Esophagus (tissue), 2 donors: ENCODE measurements around the gene KHK. TPM values are rescaled to one million over a fixed set of nuclear protein-coding genes. Genes with fewer than 3 reads are reported as not detected.

Experiments
- H3K27ac ChIP-seq, 2 donors: one replicate each; pipeline ENCODE4 v1.5.1; 2013; ENCODE audit warnings: low read depth in 2 of 2, mild to moderate bottlenecking in 2 of 2, inconsistent platforms in 1 of 2, low read length in 1 of 2, moderate library complexity in 1 of 2
- H3K27me3 ChIP-seq, 2 donors: one replicate each; pipeline ENCODE4 v1.6.1; 2013; ENCODE audit warnings: low read length in 2 of 2, control low read depth in 1 of 2, mild to moderate bottlenecking in 1 of 2; ENCODE audit not compliant: insufficient read depth in 2 of 2, control insufficient read depth in 1 of 2
- H3K36me3 ChIP-seq, 2 donors: one replicate each; pipeline ENCODE4 v1.6.1; 2013; ENCODE audit warnings: low read length in 1 of 2; ENCODE audit not compliant: control insufficient read depth in 2 of 2, insufficient read depth in 2 of 2
- H3K4me1 ChIP-seq, 2 donors: one replicate each; pipeline ENCODE4 v1.6.1; 2013; ENCODE audit warnings: low read length in 1 of 2; ENCODE audit not compliant: control insufficient read depth in 2 of 2, insufficient read depth in 2 of 2
- H3K4me3 ChIP-seq, 2 donors: one replicate each; pipeline ENCODE4 v1.5.1; 2013; ENCODE audit warnings: low read length in 2 of 2, mild to moderate bottlenecking in 2 of 2, low read depth in 1 of 2, moderate library complexity in 1 of 2
- H3K9me3 ChIP-seq, 2 donors: one replicate each; pipeline ENCODE4 v1.6.1; 2013; ENCODE audit warnings: mild to moderate bottlenecking in 2 of 2, low read depth in 1 of 2, low read length in 1 of 2, moderate library complexity in 1 of 2; ENCODE audit not compliant: control insufficient read depth in 2 of 2, insufficient read depth in 1 of 2
- WGBS, 2 donors: extraction: QIAGEN DNeasy Blood & Tissue Kit; methylation state at CpG; one replicate each; pipeline ENCODE4 v1.1.7; 2013; 5-methylcytosine and 5-hydroxymethylcytosine counted together
- polyA plus RNA-seq, 2 donors: library from polyadenylated mRNA; stranded (reverse); fragments of 200-250 nt; gene quantifications; one replicate each; pipeline ENCODE4 v1.2.3, GENCODE V29; 2013
- donor health status: healthy with polysubstance abuse.
- donor health status: Bipolar disorder and iron deficiency.

KHK gene
- polyA plus RNA-seq, 2 donors: 2.2 to 3.3 TPM

DNA sequence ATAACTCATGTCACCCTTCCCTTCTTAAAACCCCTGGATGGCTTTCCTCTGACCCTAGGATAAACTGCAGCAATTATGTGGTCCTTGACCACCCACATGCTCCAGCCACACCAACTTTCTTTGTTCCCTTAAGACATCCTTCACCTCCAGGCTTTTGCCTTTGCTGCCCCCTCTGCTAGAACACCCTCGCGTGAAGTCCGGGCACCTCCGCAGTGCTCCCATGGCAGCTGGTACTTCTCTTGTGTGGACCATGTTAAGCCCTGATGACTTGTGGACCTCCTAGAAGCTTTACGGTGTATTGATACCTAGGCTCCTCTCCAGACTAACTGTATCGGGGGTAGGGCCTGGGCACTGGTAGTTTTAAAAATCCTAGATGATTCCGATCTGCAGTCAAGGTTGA lies 36.2 kb downstream of the KHK start:
- Histone ChIP-seq H3K36me3 (no peaks in the 10 kb centered on the region), H3K27me3 (no peaks in the 10 kb centered on the region), H3K9me3 (no peaks in the 10 kb centered on the region), H3K4me1 (peaks cover 7 to 11% of the 10 kb centered on the region in 2 donors), H3K27ac (no peak overlapping the region), H3K4me3 (no peak overlapping the region)
- WGBS, 2 donors: 93 to 94% methylated on average over 7 of the region's 7 CpGs

DNA sequence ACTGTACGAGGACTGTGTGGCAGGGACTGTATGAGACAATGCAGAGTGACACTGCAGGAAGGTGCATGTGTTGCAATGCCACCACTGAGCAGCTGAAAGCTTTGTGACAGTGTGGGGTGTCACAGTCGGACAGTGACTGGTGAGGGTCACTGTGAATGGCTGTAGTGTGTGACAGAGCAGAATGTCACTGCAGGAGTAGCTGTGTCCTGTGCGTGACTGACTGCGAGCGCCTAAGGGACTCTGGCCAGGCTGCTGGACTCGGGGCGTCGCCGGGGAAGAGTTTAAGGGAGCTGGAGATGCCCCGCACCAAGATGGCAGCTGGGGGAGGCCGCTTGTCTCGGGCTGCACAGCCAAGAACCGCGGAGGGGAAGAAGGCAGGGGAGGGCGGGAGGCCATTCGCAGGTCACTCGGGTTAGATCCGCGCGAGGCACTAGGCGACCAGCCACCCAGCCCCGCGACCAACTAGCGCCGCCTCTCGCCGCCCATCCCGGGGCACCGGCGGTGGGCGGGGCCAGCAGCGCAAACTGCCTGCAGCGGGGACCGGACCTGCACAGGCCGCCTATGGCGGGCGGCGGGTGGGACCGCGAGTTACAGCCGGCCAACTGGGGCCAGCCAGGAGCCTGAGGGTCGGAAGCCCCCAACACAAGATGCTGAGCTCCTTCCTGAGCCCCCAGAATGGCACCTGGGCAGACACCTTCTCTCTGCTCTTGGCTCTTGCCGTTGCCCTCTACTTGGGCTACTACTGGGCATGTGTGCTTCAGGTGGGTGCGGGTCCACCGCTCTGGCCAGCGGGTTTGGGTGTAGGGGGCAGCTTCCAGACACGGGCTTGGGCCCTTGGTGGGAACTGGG lies 37.0 kb downstream of the KHK start, which contains the start of gene ABHD1:
ABHD1 (plus strand) TSS at position 514 of the 849 bp plus-strand sequence; CDS start at position 648, 134 bp downstream.
- peaks cover 3 to 9% of the 10 kb centered on the region in 2 donors for H3K4me1 ChIP-seq
- no peaks in the 10 kb centered on the region for H3K36me3 ChIP-seq
- peak within 1 kb of the TSS; percentile 54 to 61 for H3K4me3 ChIP-seq
- H3K27me3 ChIP-seq: no peaks in the 10 kb centered on the region
- peak within 1 kb of the TSS; percentile 13 to 43 for H3K27ac ChIP-seq
- WGBS, 2 donors: 7% methylated on average over 36 to 47 of the region's 47 CpGs
- H3K9me3 ChIP-seq: no peaks in the 10 kb centered on the region

- 90 to 98% methylated on average over 3 of the region's 3 CpGs for WGBS, 2 donors
- no peak overlapping the region for H3K4me3 ChIP-seq
Measured at GRCh38 chr2:27125104-27125503, 38.5 kb downstream of the KHK start.

DNA sequence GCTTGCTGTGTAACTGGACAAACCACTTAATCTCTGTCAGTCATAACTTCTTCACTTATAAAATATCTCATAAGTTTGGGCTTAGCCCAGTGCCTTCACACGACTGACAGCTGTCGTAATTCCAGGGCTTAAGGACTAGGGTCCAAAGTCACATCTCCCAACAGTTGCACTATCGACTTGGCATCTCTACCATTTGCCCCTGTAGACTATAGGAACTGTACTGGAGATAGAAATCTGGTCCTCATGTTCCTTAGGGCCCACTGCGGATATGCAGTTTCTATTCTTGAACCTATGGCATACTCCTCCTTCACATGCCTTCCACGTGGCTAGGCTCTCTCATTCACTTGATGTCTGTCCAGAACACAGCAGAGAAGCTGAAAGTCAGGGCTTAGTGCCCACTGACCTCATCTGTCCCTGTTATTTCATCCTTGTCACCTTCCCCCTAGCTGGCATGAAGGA lies 39.7 kb downstream of the KHK start:
- Histone ChIP-seq H3K36me3 (peaks cover under 1 to 12% of the 10 kb centered on the region in 2 donors), H3K27me3 (no peaks in the 10 kb centered on the region), H3K4me3 (no peak overlapping the region), H3K4me1 (peaks cover 0 to 5% of the 10 kb centered on the region in 2 donors), H3K27ac (no peak overlapping the region), H3K9me3 (no peaks in the 10 kb centered on the region)
- WGBS, 2 donors: 53 to 57% methylated on average over 5 of the region's 5 CpGs

More at GRCh38 chr2:27125104-27125503, 38.5 kb downstream of the KHK start:
- Histone ChIP-seq H3K4me1 (peaks cover 0 to 5% of the 10 kb centered on the region in 2 donors), H3K27me3 (no peaks in the 10 kb centered on the region), H3K27ac (no peak overlapping the region), H3K36me3 (peaks cover 0 to under 1% of the 10 kb centered on the region in 2 donors), H3K9me3 (no peaks in the 10 kb centered on the region)

GRCh38 chr2:27127883-27128667 lies 41.5 kb downstream of the KHK start:
- 88% methylated on average over 9 of the region's 9 CpGs for WGBS, 2 donors
- H3K27ac ChIP-seq: no peak overlapping the region
- peaks cover 2 to 25% of the 10 kb centered on the region in 2 donors for H3K36me3 ChIP-seq
- H3K9me3 ChIP-seq: no peaks in the 10 kb centered on the region
- peaks cover 0 to 9% of the 10 kb centered on the region in 2 donors for H3K4me1 ChIP-seq
- H3K4me3 ChIP-seq: no peak overlapping the region
- H3K27me3 ChIP-seq: no peaks in the 10 kb centered on the region

DNA sequence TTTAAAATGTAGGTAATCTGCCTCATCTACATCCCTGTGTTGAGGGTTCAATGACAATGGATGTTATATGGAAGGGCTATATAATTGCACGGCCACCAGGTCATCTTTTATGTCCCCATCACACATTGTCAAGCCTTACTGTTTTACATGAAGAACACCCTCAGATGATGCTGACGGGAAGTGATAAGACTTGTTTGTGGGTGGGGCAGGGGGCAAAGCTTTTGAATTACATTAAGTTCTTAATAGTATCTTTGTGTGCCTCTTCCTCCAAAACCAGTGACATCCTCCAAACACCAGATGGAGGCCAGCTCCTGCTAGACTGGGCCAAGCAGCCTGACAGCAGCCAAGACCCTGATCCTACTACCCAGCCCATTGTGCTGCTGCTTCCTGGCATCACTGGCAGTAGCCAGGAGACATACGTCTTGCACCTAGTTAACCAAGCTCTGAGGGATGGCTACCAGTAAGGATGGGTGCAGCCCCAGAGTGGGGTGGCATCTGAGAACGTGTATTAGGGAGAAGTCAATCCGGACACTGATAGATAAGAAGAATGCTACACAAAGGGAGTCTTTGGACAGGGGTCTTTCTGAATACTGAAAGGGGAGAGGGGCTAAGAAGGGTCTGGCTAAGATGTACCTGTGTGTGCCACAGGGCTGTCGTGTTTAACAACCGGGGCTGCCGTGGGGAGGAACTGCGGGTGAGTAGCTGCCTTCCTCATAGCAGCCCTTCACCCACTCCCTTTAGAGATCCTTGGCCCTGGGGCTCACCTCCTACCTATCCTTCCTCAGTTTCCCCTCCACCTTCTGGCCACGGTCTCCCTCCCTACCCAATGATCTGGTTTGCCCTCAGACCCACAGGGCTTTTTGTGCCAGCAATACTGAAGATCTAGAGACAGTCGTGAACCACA lies 42.3 kb downstream of the KHK start:
- Histone ChIP-seq H3K9me3 (no peaks in the 10 kb centered on the region), H3K27me3 (no peaks in the 10 kb centered on the region), H3K4me1 (peaks cover 2 to 10% of the 10 kb centered on the region in 2 donors), H3K36me3 (peaks cover 2 to 25% of the 10 kb centered on the region in 2 donors), H3K4me3 (no peak overlapping the region), H3K27ac (no peak overlapping the region)
- WGBS, 2 donors: 77 to 78% methylated on average over 11 of the region's 11 CpGs

DNA sequence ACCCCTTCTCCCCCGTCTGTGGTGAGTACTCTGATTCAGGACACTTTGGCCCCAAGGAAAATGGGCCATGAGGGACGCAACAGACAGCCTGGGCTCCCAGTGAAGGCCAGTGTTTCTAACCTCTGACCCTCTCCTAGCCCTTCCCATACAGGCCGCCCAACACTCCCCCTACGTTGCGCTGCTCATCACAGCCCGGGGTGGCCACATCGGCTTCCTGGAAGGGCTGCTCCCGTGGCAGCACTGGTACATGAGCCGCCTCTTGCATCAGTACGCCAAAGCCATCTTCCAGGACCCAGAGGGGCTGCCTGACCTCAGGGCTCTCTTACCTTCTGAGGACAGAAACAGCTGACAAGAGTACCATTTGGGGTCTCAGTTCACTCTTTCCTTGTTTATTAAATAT lies 43.8 kb downstream of the KHK start:
- no peak overlapping the region for H3K4me3 ChIP-seq
- H3K4me1 ChIP-seq: peaks cover 2 to 8% of the 10 kb centered on the region in 2 donors
- WGBS, 2 donors: 90 to 93% methylated on average over 10 of the region's 10 CpGs
- no peak overlapping the region for H3K27ac ChIP-seq
- H3K36me3 ChIP-seq: peaks cover 2 to 25% of the 10 kb centered on the region in 2 donors
- no peaks in the 10 kb centered on the region for H3K9me3 ChIP-seq
- H3K27me3 ChIP-seq: no peaks in the 10 kb centered on the region

GRCh38 chr2:27131429-27131828 lies 44.9 kb downstream of the KHK start:
- no peaks in the 10 kb centered on the region for H3K27me3 ChIP-seq
- H3K4me3 ChIP-seq: no peak overlapping the region
- H3K27ac ChIP-seq: no peak overlapping the region
- H3K36me3 ChIP-seq: peaks cover 2 to 25% of the 10 kb centered on the region in 2 donors
- H3K4me1 ChIP-seq: peaks cover 2 to 8% of the 10 kb centered on the region in 2 donors
- WGBS, 2 donors: 84 to 87% methylated on average over 11 of the region's 11 CpGs
- H3K9me3 ChIP-seq: no peaks in the 10 kb centered on the region
